Measurements from ENCODE around the gene SNN. TPM values are rescaled to one million over a fixed set of nuclear protein-coding genes. Genes with fewer than 3 reads are reported as not detected.

The SNN gene
- polyA plus RNA-seq, 1 experiment, result 18.9 TPM

DNA sequence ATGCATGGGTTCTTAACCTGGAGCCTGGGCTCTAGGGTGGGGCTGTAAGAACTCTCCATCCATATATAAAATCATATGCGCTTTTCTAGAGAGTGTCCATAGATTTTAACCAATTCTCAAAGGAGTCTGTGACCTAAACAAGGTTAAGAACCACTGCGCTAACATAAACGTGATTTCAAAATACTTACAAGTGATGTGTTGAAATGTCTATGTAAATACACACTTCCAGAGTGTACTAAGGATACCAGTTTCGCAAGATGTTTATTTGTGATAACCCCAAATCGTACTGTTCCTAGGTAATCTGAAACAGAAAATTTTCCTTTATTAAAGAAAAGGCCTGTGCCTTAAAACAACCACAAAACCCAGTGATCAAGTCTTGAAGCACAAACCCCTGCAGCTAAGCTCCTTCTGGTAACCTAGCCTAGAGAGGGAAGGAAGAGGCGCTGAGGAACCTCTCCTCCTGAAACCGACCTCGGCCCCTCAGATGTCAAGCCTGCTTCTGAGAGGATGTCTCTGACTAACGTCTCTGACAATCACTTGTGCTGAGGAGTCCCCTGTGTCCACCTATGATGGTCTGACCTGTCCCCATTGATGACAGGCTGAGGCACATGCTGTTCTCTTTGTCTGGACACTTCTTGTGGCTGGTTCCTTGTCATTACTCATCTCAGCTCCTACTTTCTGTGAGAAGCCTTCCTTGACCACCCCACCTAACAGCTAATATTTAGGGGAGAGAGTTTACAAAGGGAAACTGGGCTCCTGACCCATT lies 32.2 kb downstream of the SNN start:
- no peaks in the 10 kb centered on the region for H3K9me3 ChIP-seq (ENCODE audit: control insufficient read depth, insufficient read depth, low read length)
- TF ChIP-seq, protein P1, sequence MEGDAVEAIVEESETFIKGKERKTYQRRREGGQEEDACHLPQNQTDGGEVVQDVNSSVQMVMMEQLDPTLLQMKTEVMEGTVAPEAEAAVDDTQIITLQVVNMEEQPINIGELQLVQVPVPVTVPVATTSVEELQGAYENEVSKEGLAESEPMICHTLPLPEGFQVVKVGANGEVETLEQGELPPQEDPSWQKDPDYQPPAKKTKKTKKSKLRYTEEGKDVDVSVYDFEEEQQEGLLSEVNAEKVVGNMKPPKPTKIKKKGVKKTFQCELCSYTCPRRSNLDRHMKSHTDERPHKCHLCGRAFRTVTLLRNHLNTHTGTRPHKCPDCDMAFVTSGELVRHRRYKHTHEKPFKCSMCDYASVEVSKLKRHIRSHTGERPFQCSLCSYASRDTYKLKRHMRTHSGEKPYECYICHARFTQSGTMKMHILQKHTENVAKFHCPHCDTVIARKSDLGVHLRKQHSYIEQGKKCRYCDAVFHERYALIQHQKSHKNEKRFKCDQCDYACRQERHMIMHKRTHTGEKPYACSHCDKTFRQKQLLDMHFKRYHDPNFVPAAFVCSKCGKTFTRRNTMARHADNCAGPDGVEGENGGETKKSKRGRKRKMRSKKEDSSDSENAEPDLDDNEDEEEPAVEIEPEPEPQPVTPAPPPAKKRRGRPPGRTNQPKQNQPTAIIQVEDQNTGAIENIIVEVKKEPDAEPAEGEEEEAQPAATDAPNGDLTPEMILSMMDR (IDR thresholded peaks at IDR 0.05; ENCODE audit: low read depth, low read length), result no peak
- ChIA-PET CTCF (interaction anchor here (3.1 kb wide), 1 partner anchor 14 kb away, joined by 14 read pairs; no protein-coding TSS in a partner anchor), POLR2A (no interaction called here)
- H3K4me3 ChIP-seq (ENCODE audit: low read depth, low read length), result no peak overlapping the region
- no peak overlapping the region for H3K27ac ChIP-seq (ENCODE audit: low read depth, low read length)
- H3K27me3 ChIP-seq (ENCODE audit: control insufficient read depth, insufficient read depth, low read length), result no peaks in the 10 kb centered on the region
- DNase-seq (ENCODE audit: low read depth, low spot score), result no peak

DNA sequence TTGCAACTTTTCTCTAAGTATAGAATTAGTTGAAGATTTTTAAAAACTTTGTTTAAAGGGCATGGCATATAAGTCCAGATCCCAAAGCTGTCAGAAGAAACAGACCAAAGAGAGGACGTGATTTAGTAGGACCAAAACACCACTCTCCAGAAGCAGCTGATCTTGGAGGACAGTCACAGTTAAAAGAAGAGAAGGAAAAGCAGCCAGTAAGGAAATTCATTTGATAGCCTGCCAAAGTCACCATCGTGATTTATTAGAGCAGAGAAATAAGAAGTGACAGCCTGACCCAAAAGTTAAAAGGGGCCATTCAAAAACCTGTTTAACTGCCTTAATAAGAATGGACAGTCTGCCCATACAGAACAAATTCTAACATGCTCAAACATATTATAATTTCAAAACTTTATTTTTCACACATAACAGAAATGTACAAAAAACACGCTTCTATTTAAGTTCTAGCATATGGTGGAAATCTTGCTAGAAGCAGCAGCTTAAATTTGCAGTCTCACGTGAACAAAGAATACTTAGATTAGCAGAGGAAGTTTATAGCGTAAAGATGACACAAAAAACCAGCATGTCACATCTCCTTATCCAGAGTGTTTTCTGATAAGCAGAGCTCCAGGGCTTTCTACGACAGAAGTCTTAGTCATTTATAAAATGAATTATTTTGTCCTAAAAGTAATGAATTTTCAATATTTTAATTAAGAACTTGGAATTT lies 37.2 kb downstream of the SNN start:
- Histone ChIP-seq H3K4me3 (ENCODE audit: low read depth, low read length) (no peak overlapping the region), H3K9me3 (ENCODE audit: control insufficient read depth, insufficient read depth, low read length) (no peaks in the 10 kb centered on the region), H3K27ac (ENCODE audit: low read depth, low read length) (no peak overlapping the region), H3K27me3 (ENCODE audit: control insufficient read depth, insufficient read depth, low read length) (no peaks in the 10 kb centered on the region)
- ChIA-PET CTCF (interaction anchor here (2.4 kb wide), 1 partner anchor 9 kb away, joined by 6 read pairs; no protein-coding TSS in a partner anchor), POLR2A (no interaction called here)
- TF ChIP-seq, protein P1 (IDR thresholded peaks at IDR 0.05; ENCODE audit: low read depth, low read length), result no peak
- no peak for DNase-seq (ENCODE audit: low read depth, low spot score)

DNA sequence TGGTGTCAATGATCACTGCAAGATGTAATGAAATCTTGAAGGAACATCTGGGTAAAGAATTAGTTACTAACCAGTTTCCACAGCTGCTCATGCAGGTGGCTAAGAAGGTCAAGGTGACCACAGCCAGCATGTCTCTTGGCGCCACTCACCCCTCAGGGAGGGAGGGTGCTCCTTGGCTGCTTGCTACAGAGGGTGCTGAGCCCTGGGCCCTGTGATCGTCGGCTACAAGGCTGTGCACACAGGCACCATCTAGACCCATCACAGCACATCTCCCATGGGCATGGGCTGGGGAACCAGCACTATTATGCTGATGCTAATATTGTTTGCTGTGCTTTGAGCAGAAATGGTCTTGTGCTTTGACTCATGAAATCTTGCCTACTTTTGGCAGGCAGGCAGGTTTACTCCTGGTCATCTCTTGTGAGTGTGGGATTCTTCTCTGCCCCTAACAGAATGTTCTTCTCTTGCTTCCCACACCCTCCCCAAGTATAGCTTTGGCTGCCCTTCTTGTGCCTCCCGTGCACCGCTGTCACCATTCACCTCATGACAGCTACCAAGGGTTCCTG lies 38.0 kb downstream of the SNN start:
- Histone ChIP-seq H3K27me3 (ENCODE audit: control insufficient read depth, insufficient read depth, low read length) (no peaks in the 10 kb centered on the region), H3K9me3 (ENCODE audit: control insufficient read depth, insufficient read depth, low read length) (no peaks in the 10 kb centered on the region), H3K27ac (ENCODE audit: low read depth, low read length) (no peak overlapping the region), H3K4me3 (ENCODE audit: low read depth, low read length) (no peak overlapping the region)
- ChIA-PET CTCF (no interaction called here), POLR2A (no interaction called here)
- no peak for DNase-seq (ENCODE audit: low read depth, low spot score)
- TF ChIP-seq, protein P1 (IDR thresholded peaks at IDR 0.05; ENCODE audit: low read depth, low read length), result no peak

DNA sequence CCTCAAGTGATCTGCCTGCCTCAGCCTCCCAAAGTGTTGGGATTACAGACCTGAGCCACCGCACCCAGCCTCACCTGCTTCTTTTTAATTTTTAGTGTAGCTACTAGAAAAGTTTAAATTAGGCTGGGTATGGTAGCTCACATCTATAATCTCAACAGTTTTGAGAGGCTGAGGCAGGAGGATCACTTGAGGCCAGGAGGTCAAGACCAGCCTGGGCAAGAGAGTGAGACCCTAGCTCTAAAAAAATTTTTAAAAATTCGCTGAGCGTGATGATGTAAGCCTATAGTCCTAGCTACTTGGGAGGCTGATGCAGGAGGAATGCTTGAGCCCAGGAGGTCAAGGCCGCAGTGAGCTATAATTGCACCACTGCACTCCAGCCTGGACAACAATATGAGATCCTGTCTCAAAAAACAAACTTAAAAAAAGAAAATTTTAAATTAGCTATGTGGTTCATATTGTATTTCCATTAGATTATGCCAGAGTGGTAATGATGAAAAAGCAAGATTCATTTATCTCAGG lies 39.5 kb downstream of the SNN start:
- no peak overlapping the region for H3K27ac ChIP-seq (ENCODE audit: low read depth, low read length)
- no peak for DNase-seq (ENCODE audit: low read depth, low spot score)
- no peaks in the 10 kb centered on the region for H3K9me3 ChIP-seq (ENCODE audit: control insufficient read depth, insufficient read depth, low read length)
- ChIA-PET CTCF (interaction anchor here (0.6 to 3.4 kb wide), 5 partner anchors 13 to 312 kb away, joined by 3 to 14 read pairs (median 3); no protein-coding TSS in a partner anchor), POLR2A (no interaction called here)
- no peaks in the 10 kb centered on the region for H3K27me3 ChIP-seq (ENCODE audit: control insufficient read depth, insufficient read depth, low read length)
- TF ChIP-seq, protein P1 (IDR thresholded peaks at IDR 0.05; ENCODE audit: low read depth, low read length), result no peak
- no peak overlapping the region for H3K4me3 ChIP-seq (ENCODE audit: low read depth, low read length)
